ENCODE data around the gene DMD. TPM values are rescaled to one million over a fixed set of nuclear protein-coding genes. Genes with fewer than 3 reads are reported as not detected.

The DMD gene
- total RNA-seq, 1 experiment from 2014 or later = 19.3 TPM

- ChIA-PET CTCF (no interaction called here), POLR2A (no interaction called here)
- BruUV-seq (replicated peaks) = no TSS peak
- H3K4me1 Mint-ChIP-seq (ENCODE audit: insufficient read depth, unreplicated experiment) = no peaks in the 10 kb centered on the region
- no peak overlapping the region for H3K4me3 Mint-ChIP-seq (ENCODE audit: unreplicated experiment)
- peaks cover 11% of the 10 kb centered on the region for H3K27me3 Mint-ChIP-seq (ENCODE audit: insufficient read depth, unreplicated experiment)
- intact Hi-C loops (cut with micrococcal nuclease) = no loop called here
- H3K36me3 Mint-ChIP-seq (ENCODE audit: insufficient read depth, unreplicated experiment) = no peaks in the 10 kb centered on the region
- H3K27ac Mint-ChIP-seq (ENCODE audit: low read depth, unreplicated experiment) = no peak overlapping the region
- H3K9me3 Mint-ChIP-seq (ENCODE audit: unreplicated experiment) = no peaks in the 10 kb centered on the region
- no peak for DNase-seq (ENCODE audit: unreplicated experiment)
- no peak for TF ChIP-seq CTCF (IDR thresholded peaks at IDR 0.05; ENCODE audit: unreplicated experiment)
Observed at GRCh38 chrX:31291131-31291530, 1920.2 kb downstream of the DMD start.

- Mint-ChIP-seq H3K27ac (ENCODE audit: low read depth, unreplicated experiment) (no peak overlapping the region), H3K4me1 (ENCODE audit: insufficient read depth, unreplicated experiment) (no peaks in the 10 kb centered on the region), H3K9me3 (ENCODE audit: unreplicated experiment) (no peaks in the 10 kb centered on the region), H3K36me3 (ENCODE audit: insufficient read depth, unreplicated experiment) (no peaks in the 10 kb centered on the region), H3K27me3 (ENCODE audit: insufficient read depth, unreplicated experiment) (peaks cover 34% of the 10 kb centered on the region), H3K4me3 (ENCODE audit: unreplicated experiment) (no peak overlapping the region)
- peak; percentile 8 for DNase-seq (ENCODE audit: unreplicated experiment)
- no TSS peak for BruUV-seq (replicated peaks)
- no peak for TF ChIP-seq CTCF (IDR thresholded peaks at IDR 0.05; ENCODE audit: unreplicated experiment)
- CTCF ChIA-PET = no interaction called here
- intact Hi-C loops (cut with micrococcal nuclease) = no loop called here
- POLR2A ChIA-PET = no interaction called here
Observed at GRCh38 chrX:31287861-31288260, 1923.5 kb downstream of the DMD start.

GRCh38 chrX:31280580-31280979, 1930.8 kb downstream of the DMD start:
- Mint-ChIP-seq H3K4me3 (ENCODE audit: unreplicated experiment) (no peak overlapping the region), H3K27ac (ENCODE audit: low read depth, unreplicated experiment) (no peak overlapping the region), H3K9me3 (ENCODE audit: unreplicated experiment) (no peaks in the 10 kb centered on the region), H3K4me1 (ENCODE audit: insufficient read depth, unreplicated experiment) (no peaks in the 10 kb centered on the region), H3K27me3 (ENCODE audit: insufficient read depth, unreplicated experiment) (peaks cover 23% of the 10 kb centered on the region), H3K36me3 (ENCODE audit: insufficient read depth, unreplicated experiment) (no peaks in the 10 kb centered on the region)
- intact Hi-C loops (cut with micrococcal nuclease) = no loop called here
- ChIA-PET POLR2A (no interaction called here), CTCF (interaction anchor here (1.8 kb wide), 1 partner anchor 67 kb away, joined by 7 read pairs; no protein-coding TSS in a partner anchor)
- no peak for DNase-seq (ENCODE audit: unreplicated experiment)
- TF ChIP-seq CTCF (IDR thresholded peaks at IDR 0.05; ENCODE audit: unreplicated experiment) = no peak
- no TSS peak for BruUV-seq (replicated peaks)

- no TSS peak for BruUV-seq (replicated peaks)
- peak; percentile 34 for TF ChIP-seq CTCF (IDR thresholded peaks at IDR 0.05; ENCODE audit: unreplicated experiment)
- Mint-ChIP-seq H3K9me3 (ENCODE audit: unreplicated experiment) (no peaks in the 10 kb centered on the region), H3K36me3 (ENCODE audit: insufficient read depth, unreplicated experiment) (no peaks in the 10 kb centered on the region), H3K27ac (ENCODE audit: low read depth, unreplicated experiment) (no peak overlapping the region), H3K27me3 (ENCODE audit: insufficient read depth, unreplicated experiment) (peaks cover 26% of the 10 kb centered on the region), H3K4me1 (ENCODE audit: insufficient read depth, unreplicated experiment) (no peaks in the 10 kb centered on the region), H3K4me3 (ENCODE audit: unreplicated experiment) (no peak overlapping the region)
- POLR2A ChIA-PET = no interaction called here
- intact Hi-C loops (cut with micrococcal nuclease) = loop anchor here (1.0 kb wide), 2 partner anchors 145 to 379 kb away; no protein-coding TSS in a partner anchor
- CTCF ChIA-PET = interaction anchor here (0.6 to 1.8 kb wide), 10 partner anchors 8 to 381 kb away, joined by 3 to 14 read pairs (median 4); no protein-coding TSS in a partner anchor
- DNase-seq (ENCODE audit: unreplicated experiment) = peak; percentile 55
Observed at GRCh38 chrX:31279359-31279758, 1932.0 kb downstream of the DMD start.

All from MCF 10A (cell line).